Fibroblast of gingiva (primary cell): ENCODE measurements around the gene NTM.

Experiments used
- DNase-seq: peaks from one replicate; pipeline ENCODE4 v3.0.0-alpha.2; 2011; ENCODE audit warnings: low read depth

The NTM gene

DNA sequence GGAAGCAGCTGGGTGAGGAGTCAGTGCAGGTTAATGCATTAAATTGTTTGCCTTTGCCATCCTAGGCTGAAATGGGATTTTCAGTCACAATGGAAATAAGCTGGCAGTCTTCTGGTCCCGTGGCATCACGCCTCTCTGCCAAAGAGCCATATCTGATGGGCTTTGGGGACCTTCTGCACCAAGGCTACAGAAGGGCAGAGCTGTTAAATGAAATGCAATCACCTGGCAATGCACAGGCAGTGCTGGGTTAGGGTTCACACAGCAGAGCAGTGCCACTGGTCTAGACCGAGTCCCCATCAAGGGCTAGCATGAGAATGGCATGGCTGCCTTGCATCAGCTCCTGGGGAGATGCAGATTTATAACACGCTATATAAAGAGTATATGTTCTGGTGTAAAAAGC is 749.2 kb downstream of the NTM start:
- no peak for DNase-seq

DNA sequence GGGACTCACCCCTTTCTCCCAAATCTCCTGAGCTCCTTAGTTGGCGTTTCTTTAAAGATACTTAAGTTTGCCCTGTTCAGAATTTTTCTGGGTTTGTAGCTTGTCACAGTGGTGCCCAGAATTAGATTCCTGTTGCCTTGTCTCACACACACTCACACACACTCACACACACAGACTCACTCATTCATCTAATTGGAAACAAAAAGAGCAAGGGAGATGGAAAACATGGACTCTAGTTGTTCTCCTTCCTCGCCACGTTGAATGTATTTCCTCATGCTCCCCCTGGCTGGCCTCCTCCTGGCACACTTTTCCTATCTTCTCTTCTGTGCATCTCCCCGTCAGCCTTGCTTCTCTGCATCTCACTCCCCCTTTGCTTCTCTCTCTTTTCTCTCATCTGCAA is 752.3 kb downstream of the NTM start:
- DNase-seq: peak; percentile 26

DNA sequence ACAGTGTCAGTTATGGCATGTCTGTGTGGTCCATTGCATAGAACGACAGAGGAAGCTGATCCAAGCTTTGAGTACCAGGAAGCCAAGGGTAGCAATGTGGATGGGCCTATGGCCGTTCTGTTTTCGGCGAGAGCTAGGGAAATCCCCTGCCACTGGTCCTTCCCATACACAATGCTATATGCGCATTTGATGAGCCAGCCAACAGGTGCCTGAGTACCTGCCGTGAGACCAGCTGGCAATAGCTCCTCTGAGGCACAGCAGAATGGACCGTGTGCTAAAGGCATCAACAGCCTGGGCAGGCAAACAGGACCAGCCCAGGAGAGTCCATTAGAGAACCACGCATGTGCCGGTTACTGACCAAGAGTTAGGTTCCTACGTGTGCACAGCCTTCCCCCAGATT is 753.0 kb downstream of the NTM start:
- DNase-seq: no peak

DNA sequence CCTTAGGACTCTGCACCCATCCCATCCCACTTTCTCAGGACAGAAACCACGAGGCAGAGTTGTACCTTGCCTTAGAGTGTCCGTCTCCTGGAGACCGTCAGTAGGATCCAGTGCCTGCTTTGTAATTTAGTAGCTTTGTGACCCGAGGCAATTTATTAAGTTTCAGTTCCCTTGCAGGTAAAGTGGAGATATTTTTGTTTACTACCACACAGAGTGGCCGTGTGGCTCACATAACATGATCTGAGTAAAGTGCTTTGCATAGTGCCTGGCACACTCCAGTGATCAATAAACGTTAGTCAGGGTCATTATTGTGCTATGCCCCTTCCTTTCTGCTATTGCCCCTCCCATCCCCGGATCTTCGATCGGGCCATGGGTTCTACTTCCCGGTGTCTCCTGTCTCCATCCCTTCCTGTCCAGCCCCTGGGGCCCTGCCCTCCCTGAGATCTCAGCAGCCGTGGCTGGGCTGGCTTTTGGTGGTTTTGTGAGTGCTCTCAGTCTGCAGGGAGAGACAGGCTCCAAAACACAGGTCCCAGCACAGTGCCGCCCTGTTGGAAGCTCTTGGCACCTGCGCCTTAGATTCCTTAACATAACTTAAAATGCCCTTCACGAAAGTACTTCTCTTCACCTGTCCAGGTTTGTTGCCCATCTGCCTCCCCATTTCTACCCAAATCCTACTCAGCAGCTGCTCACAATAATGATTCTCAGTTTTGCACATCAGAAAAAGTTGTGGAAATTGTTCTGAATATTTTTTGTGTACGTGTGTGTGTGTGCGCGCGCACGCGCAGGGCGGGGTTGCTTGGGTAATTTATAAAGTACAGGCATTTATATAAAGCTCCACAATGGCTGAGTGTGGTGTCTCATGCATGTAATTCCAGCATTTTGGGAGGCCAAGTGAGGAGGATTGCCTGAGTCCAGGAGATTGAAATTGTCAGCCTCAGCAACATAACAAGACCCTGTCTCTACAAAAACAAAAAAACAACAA is 753.7 kb downstream of the NTM start:
- no peak for DNase-seq

DNA sequence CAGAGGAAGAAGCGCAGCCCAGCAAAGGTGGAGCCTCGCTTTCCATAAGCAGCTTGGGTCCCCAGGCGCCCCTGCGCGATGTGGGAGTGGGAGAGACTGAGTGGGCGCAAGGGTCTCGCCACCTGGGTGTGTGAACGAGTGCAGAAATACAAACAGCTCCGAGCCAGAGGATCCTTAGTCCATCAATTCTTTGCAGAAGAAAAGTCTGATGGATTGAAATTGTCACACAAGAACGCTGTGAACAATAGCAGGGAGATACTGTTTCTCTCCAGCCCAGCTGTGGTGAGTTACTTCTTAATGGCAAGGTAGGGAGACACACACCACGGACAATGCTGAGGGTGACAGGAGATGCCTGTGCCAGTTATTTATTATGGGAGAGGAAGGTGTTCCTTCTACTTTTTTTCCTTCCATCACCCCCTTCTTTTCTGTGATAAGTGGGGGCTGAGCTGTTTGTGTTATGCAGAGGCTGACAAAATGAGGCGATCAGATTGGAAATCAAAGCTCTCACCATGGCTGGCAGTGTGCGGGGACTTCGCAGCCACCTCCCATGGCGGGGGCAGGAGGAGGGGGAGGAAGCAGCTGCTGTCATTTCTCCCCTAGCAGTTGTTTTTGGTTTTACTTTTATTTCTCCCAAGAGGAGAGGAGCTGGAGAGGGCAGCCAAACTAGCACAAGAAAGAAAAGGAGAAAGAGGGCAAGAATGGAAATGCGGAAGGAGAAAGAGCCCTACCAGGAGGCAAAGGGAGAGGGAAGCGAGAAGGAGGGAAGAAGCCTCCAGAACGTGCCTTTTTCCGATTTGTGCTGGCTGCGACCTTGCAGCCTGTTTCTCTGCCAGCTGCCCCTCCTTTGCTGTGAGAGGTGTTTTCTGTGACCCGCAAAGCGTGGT is 755.8 kb downstream of the NTM start:
- DNase-seq: peak; percentile 21

DNA sequence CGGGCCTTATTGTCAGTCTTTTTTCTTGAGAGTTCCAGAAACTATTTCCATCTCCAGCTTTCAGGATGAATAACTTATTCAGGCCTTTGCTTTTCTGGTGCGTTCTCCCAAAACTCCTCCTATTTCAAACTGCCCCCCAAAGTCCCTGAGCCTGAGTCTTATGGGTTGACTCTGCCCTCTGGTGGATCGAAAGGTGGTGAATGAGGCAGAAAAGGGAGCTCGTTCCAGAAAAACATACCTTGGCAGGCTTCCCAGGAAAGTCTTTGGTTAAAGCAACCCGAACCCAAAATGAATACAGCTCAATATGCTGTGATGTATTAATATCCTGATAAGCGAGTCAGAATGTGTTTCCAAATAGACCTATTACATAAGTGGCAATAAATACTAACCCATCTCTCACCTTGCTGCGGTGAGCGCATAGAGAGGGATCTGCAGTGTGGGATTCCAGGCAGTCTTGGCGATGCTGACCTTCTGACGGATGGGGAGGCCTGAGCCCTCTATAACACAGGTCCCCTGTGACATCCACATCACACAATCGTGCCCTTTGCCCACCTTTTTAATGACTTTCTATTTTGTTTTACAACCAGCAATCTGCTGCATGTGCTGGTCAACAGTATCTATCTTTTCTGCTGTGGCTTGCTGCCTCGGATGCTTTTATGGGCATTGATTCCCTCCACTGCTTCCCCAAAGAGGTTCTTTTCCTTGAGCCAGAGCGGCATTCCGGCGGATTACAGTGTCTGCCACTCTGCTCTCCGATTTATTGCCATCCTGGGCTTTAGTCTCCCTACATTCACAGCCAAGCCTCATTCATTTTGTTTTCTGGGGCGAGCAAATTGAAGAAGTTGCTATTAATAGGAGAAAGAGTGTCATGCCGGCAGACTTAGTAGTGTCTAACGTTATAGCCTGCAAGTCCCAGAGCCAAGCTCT is 756.8 kb downstream of the NTM start:
- DNase-seq: peak; percentile 88

DNA sequence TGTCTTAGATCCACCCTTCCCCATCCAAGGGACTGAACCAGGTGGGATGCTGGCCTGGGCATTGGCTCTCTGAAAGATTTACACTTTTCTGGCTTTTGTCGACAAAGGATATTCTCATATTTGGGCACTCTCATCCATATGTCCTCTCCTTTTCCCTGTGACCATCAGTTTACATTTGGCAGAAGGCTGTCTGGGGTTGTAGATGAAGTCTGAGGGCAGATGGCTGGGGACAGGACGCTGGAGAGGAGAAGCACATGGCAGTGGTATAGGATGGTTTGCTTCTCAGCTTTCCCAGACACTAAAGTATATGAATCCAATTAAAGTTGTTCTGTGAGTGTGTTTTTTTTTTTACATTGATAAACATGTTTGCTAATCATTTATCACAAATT is 757.5 kb downstream of the NTM start:
- no peak for DNase-seq

DNA sequence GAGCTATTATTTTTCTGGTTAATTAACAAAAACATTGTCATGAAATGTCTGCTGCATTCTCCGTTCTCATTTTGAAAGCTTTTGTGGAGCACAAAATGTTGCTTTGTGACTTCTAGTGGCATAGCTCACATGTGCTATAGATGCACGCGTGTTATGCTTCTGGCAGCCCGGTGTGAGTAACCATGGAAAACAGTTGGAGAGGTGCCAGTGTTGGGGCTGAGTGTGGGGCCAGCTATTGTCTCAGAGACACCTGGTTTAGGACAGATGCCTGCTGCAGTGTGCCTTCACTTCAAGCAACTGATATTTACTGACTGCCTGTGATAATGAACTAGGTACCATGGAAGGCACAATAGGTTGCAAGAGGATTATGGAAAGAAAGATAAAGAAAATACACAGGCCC is 760.6 kb downstream of the NTM start:
- DNase-seq: no peak

DNA sequence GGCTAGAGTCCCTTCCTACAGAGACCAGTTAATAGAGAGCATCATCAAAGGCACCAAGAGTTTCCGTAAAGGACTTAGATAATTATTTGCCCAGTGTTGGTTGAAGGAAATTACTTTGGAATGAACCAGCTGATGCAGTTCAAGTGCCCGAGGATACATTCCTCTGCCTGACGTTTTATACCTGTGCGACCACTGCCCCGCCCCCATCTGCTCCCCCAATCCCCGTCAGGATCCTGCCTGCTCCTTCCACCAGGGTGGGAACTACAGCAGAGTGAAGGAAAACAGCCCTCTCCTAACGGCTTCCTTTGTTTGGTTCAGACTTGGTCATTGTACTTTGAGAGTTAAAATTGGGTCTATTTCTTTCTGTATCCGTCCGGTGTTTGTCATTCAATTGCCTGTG is 761.5 kb downstream of the NTM start:
- no peak for DNase-seq

DNA sequence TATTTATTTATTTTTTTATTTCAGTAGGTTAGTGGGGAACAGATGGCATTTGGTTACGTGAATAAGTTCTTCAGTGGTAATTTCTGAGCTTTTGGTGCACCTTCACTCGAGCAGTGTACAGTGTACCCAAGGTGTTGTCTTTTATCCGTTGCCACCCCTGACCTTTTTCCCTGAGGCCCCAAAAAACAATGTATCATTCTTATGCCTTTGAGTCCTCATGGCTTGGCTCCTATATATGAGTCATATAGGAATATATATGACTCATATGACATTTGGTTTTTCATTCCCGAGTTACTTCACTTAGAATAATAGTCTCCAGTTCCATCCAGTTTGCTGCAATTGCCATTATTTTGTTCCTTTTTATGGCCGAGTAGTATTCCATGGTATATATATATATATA is 763.9 kb downstream of the NTM start:
- no peak for DNase-seq

DNA sequence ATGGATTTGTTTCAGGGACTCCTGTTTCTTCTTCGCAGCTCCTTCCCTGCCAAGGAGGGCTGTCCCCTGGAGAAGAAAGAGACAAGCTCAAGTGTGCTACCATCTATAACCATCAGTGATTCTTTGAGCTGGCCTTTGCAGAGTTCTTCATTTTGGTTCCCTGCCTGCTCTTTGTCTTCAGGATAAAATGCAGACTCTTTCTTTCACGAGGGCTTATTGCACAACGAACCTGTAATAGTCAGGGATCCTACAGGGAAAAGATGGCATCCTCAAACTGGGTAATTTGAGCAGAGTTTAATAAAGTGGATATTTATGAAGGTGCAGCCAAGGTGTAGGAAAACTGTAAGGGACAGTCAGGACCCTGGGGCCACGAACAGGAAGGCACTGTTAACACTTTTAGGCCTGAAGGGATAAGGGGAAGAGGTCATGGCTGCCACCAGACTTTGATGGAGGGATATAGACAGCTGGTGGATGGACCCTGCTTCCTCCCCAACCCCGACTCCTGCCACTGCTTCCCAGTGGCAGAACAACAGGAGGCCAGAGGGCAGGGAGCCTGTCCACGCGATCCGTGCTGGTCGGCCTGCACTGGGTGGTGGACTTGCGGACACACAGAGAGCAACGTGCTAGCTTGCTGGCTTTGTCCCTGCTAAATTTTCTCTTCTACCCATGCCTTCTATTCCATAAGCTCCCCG is 767.0 kb downstream of the NTM start:
- DNase-seq: no peak

DNA sequence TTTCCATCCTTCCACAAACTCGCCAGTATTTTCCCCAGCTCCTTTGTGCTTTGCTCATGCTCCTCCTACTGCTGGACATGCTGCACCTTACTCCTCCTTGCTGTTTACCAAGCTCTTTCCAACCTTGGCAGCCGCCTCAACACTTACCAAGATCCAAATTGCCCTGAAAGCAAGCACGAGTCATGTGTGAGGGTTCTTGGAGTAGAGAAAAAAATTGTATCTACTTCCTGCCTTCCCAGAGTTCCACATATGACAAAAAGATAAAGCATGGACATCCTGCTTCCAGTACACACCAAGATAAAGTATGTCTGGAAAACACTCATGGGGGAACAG is 767.5 kb downstream of the NTM start:
- DNase-seq: no peak

DNA sequence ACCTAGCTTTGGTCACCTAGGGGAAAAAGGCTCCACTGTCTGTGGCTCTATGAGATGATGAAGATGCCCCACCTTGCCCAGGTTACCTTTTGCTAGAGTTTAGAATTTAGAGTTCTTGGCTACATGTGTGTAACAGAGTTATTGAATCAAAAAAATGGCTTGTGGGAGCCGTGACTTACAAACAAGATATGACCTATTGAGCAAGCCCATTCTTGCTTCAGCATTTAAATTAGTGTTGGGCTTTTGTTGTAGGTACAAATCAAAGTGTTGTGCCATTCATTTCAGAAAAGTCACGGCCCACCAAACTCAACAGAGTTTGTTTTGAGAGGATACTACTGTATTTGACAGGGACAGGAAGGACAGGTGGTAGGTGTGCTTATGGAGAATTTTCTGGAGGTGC is 768.8 kb downstream of the NTM start:
- DNase-seq: no peak

DNA sequence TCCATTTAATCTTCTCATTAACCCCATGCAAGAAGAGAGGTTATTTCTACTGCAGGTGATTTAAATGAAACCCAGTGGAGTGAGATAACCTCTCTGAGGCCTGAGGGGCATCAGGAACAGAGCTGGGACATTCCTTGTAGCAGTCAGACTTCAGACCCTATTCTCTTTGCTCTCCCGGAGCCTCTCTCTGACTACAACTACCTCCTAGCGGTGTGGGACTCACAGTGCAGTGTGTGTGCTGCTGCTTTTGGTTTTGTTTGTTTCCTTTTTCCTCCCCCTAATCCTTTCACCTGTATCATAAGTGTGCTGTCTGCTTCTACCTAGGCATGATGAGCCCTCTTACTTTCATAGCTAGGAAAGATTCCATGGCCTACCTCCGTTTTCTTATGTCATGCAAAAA is 769.6 kb downstream of the NTM start:
- DNase-seq: no peak

DNA sequence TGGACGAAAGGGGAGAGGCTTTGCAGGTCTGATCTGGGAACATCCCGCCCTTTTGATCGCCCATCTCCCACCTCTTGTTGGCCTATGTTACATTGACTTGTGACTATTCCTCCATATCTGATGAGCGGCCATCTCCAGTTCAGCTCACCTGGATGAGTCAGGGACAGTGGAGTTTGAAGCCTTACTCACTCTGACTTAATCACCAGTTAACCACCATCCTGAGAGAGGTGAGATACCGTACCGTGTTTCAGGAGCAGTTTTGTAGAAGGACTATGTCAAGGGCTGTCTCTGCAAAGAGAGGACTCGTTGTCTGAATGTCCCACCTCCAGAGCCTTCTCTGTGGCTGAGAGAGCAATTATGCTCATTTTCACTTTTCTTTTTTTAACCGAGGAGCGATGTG is 771.7 kb downstream of the NTM start:
- no peak for DNase-seq

DNA sequence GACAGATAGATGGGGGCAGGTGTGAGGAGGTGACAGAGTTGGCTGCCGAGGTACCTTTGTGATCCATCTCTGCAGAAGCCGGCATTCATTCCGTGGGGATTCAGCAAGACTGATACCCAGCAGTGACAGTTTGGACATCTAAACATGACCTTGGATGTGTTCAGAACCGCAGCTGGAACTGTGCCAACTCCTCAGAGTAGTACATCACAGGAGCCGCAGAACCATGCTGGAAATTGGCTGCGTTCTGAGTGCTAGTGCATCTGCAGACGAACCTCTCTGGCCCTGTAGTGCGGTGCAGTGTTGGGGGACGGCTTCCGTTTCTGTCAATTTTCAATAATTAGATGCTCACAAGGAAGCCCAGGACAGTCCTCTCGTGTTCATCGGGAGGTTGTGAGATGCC is 772.1 kb downstream of the NTM start:
- no peak for DNase-seq

DNA sequence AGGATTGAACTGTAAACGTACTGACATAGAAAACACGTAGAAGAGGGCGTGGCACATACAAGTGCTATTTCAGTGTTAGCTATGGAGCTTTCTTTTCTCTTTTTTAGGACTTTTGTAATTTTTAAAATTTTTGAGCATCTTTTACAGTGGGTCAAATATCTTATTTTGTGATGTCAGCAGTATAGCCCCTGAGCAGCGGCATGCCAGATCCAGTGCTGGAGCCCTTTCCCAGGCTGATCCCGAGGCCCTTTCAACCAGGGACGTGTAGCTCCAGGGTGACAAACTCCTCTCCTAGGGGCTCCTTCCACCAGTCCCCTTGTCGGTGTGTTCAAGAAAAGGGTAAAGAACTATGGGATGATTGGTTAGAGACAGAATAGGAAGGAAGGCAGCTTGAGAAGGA is 777.0 kb downstream of the NTM start:
- no peak for DNase-seq

DNA sequence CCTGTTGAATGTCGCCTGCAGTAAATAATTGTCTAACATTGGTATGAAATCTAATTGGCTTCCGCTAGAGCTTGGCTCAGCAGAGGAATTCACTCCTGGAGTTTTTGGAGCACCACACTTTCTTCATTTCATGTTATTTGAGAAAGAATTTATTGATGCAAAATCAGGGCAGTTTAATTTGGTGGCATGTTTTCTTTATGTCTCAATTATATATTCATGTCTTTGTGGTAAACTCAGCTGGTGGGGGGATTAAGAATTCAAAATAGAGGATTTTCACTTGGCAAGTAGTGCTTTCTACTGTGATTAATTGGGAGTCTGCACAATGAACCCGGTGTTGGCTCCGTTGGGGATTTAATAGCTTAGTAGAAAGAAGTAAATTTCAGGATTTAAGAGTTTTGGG is 784.4 kb downstream of the NTM start:
- no peak for DNase-seq

DNA sequence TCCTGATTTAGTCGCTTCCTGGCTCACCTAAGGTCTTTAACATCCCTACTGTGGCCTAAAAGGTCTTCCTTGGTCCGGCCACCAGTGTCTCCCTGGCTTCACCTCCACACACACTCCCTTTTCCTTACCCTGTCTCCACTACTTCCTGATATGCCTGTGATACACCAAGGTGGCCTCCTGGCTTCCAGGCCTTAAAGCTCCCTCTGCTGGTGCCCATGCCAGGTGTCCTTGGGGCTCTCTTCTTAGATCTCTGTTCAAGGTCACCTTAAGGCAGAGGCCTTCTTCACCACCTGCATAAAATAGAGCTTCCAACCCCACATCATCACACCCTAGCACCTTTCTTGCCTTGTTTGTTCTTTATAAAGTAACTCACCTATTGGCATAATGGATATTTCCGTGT is 787.7 kb downstream of the NTM start:
- DNase-seq: no peak

DNA sequence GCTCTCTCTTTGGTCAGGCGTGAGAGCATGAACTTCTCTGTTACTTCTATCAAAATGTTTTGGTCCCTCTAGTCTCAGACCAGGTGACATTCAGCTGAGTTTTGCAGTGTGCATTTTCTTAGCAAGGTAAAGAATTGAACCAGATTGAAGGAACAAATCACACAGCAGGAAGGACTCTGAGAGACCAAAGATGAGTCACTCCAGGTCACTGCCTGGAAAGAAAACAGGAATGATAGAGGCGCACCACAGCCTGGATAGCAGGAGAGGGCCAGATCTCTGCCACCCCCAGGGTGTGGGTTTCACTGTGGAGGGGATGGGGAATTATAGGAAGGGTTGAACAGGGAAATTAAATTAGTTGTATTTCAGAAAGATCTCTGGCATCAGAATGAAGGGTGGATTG is 788.3 kb downstream of the NTM start:
- no peak for DNase-seq

DNA sequence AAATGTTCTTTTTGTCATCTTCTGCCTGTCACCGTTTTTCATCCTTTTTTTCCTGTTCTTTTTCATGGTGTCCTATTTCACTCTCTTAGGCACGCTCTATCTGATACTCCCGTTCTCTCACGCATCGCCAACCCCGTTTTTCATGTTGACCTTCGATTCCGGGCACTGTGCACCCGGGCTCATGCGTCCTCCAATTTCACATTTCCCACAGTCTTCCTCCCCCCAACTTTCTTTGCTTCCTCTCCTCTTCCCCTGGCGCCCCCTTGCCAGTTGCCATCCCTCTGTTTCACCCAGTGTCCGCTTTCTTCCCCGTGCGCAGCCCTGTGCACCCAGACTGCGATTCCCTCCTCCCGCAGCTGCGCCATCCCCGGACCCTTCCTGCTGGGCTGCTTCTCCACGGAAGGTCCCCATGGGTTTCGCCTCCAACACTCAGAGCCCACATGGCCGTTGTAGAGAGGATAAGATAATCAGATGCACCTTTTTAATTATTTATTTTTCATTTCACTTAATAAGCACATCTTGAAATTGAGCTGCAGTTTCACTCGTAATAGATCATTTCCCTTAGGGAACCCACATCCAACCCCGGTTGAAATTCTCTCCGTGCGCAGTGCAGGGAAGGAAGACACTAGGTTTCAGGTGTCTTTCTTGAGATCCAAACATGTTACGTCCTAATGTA is 791.1 kb downstream of the NTM start:
- no peak for DNase-seq
